ENCODE data around the gene RAB4A. TPM values are rescaled to one million over a fixed set of nuclear protein-coding genes. Genes with fewer than 3 reads are reported as not detected.

The RAB4A gene
- total and polyA plus RNA-seq, 2 of the 8 experiments (the other 6 are each of a cell fraction or from before 2014, with no cell fraction given), result 13.3 to 68.8 TPM

DNA sequence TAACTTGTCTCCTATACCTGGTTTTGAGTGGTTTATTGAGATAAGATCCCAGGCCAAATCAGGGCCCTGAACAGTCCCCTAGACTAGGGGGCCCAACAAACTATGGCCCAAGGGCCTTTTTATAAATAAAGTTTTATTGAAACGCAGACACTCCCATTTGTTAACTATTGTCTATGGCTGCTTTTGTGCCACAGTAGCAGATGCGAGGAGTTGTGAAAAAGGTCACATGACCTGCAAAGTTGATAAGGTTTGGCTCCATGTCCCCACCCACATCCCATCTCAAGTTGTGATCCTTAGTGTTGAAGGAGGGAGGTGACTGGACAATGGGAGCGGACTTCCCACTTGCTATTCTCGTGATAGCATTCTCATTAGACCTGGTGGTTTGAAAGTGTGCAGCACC, 29.5 kb upstream of the RAB4A start (continued):
- no peak for TF ChIP-seq KDM4A (IDR thresholded peaks at IDR 0.05; ENCODE audit: low read depth, low read length, severe bottlenecking)
- TF ChIP-seq RFX5 (IDR thresholded peaks at IDR 0.05; ENCODE audit: borderline replicate concordance, low read depth, low read length), result no peak
- TF ChIP-seq PHF8 (conservative IDR thresholded peaks at IDR 0.05; ENCODE audit: low read depth, low read length), result no peak
- TF ChIP-seq TEAD4 (IDR thresholded peaks at IDR 0.05; ENCODE audit: low read depth, low read length), result no peak
